Left kidney (tissue), 8 donors: Measurements from ENCODE around the gene MRPS6. TPM values are rescaled to one million over a fixed set of nuclear protein-coding genes. Genes with fewer than 3 reads are reported as not detected.

Experiments used
- DNase-seq: peaks from one replicate; pipeline ENCODE4 v3.0.0-alpha.2; 2013
- long read RNA-seq, 8 donors: transcript quantifications; one replicate each; lab custom pipeline, GENCODE V29; 2026
- polyA plus RNA-seq: library from polyadenylated mRNA; unstranded; fragments of 120-200 nt; gene quantifications from one replicate; pipeline ENCODE4 v1.2.1, GENCODE V29; 2013; ENCODE audit not compliant: insufficient read length

The MRPS6 gene
- polyA plus RNA-seq: 126 TPM
- long read RNA-seq, donor 1, transcript MRPS6-204 (2 exons, 3,934 nt): minor isoform, 11 of 173 reads
- long read RNA-seq, donor 1, transcript MRPS6-201 (3 exons, 990 nt): major isoform, 157 of 173 reads
- long read RNA-seq, donor 1, partial matches to known transcripts: 0 of 173 reads
- long read RNA-seq, donor 1, other reads (novel, unspliced or antisense): 5 of 173 reads
- long read RNA-seq, donor 2, transcript MRPS6-204 (2 exons, 3,934 nt): minor isoform, 7 of 134 reads
- long read RNA-seq, donor 2, transcript MRPS6-201 (3 exons, 990 nt): major isoform, 110 of 134 reads
- long read RNA-seq, donor 2, partial matches to known transcripts: 17 of 134 reads
- long read RNA-seq, donor 2, other reads (novel, unspliced or antisense): 0 of 134 reads
- long read RNA-seq, donor 3, transcript MRPS6-204 (2 exons, 3,934 nt): minor isoform, 13 of 106 reads
- long read RNA-seq, donor 3, transcript MRPS6-201 (3 exons, 990 nt): major isoform, 77 of 106 reads
- long read RNA-seq, donor 3, partial matches to known transcripts: 9 of 106 reads
- long read RNA-seq, donor 3, other reads (novel, unspliced or antisense): 6 of 106 reads
- long read RNA-seq, donor 4, transcript MRPS6-201 (3 exons, 990 nt): major isoform, 10 of 11 reads
- long read RNA-seq, donor 4, partial matches to known transcripts: 0 of 11 reads
- long read RNA-seq, donor 4, other reads (novel, unspliced or antisense): 0 of 11 reads
- long read RNA-seq, donor 5, transcript MRPS6-204 (2 exons, 3,934 nt): minor isoform, 7 of 244 reads
- long read RNA-seq, donor 5, transcript MRPS6-201 (3 exons, 990 nt): major isoform, 186 of 244 reads
- long read RNA-seq, donor 5, partial matches to known transcripts: 27 of 244 reads
- long read RNA-seq, donor 5, other reads (novel, unspliced or antisense): 21 of 244 reads
- long read RNA-seq, donor 6, transcript MRPS6-201 (3 exons, 990 nt): major isoform, 118 of 141 reads
- long read RNA-seq, donor 6, partial matches to known transcripts: 5 of 141 reads
- long read RNA-seq, donor 6, other reads (novel, unspliced or antisense): 14 of 141 reads
- long read RNA-seq, donor 7, transcript MRPS6-201 (3 exons, 990 nt): major isoform, 199 of 225 reads
- long read RNA-seq, donor 7, transcript MRPS6-204 (2 exons, 3,934 nt): minor isoform, 19 of 225 reads
- long read RNA-seq, donor 7, partial matches to known transcripts: 5 of 225 reads
- long read RNA-seq, donor 7, other reads (novel, unspliced or antisense): 0 of 225 reads
- long read RNA-seq, donor 8, transcript MRPS6-201 (3 exons, 990 nt): major isoform, 49 of 52 reads
- long read RNA-seq, donor 8, partial matches to known transcripts: 0 of 52 reads
- long read RNA-seq, donor 8, other reads (novel, unspliced or antisense): 0 of 52 reads

- peak; percentile 83 for DNase-seq
Measured at GRCh38 chr21:34073032-34073748, at the start of gene MRPS6, which contains the start of gene SLC5A3. Gene MRPS6 (plus strand): TSS chr21:34073578. CDS start chr21:34073701, 123 bp downstream. Gene SLC5A3 (plus strand): TSS chr21:34073578. CDS start chr21:34095199, 21,621 bp downstream.

- DNase-seq: no peak
Measured at GRCh38 chr21:34023691-34024373, 49.5 kb upstream of the MRPS6 start.

- DNase-seq: no peak
Measured at GRCh38 chr21:34024374-34024693, 49.0 kb upstream of the MRPS6 start.

- DNase-seq: no peak
Measured at GRCh38 chr21:34027721-34028461, 45.5 kb upstream of the MRPS6 start.

- peak; percentile 41 for DNase-seq
Measured at GRCh38 chr21:34029743-34030528, 43.4 kb upstream of the MRPS6 start.

GRCh38 chr21:34031835-34032370 is 41.5 kb upstream of the MRPS6 start:
- DNase-seq: no peak

- DNase-seq: peak; percentile 28
Measured at GRCh38 chr21:34034369-34035014, 38.9 kb upstream of the MRPS6 start.

- DNase-seq: no peak
Measured at GRCh38 chr21:34035619-34036354, 37.6 kb upstream of the MRPS6 start.

GRCh38 chr21:34037009-34037795 is 36.2 kb upstream of the MRPS6 start:
- DNase-seq: peak; percentile 26

- no peak for DNase-seq
Measured at GRCh38 chr21:34039678-34040382, 33.5 kb upstream of the MRPS6 start.

GRCh38 chr21:34042735-34043134 is 30.6 kb upstream of the MRPS6 start:
- no peak for DNase-seq

GRCh38 chr21:34043333-34043732 is 30.0 kb upstream of the MRPS6 start:
- DNase-seq: no peak

GRCh38 chr21:34046917-34047316 is 26.5 kb upstream of the MRPS6 start:
- no peak for DNase-seq

GRCh38 chr21:34047835-34048234 is 25.5 kb upstream of the MRPS6 start:
- no peak for DNase-seq

- DNase-seq: no peak
Measured at GRCh38 chr21:34052171-34052570, 21.2 kb upstream of the MRPS6 start.

- DNase-seq: no peak
Measured at GRCh38 chr21:34054259-34054658, 19.1 kb upstream of the MRPS6 start.
